Nephron (organoid): ENCODE data around the gene C1QC.

Source experiments
- H3K27ac Mint-ChIP-seq, 3 experiments: 2 replicates each; pipeline ENCODE4 v1.8.0; 2020; ENCODE audit warnings: mixed read lengths in 3 of 3, mild to moderate bottlenecking in 2 of 3, moderate library complexity in 1 of 3
- H3K27me3 Mint-ChIP-seq: 2 replicates; pipeline ENCODE4 v1.8.0; 2021; ENCODE audit warnings: low read depth, mild to moderate bottlenecking, moderate library complexity, mixed read lengths
- H3K36me3 Mint-ChIP-seq: 2 replicates; pipeline ENCODE4 v1.8.0; 2020; ENCODE audit warnings: low read depth, mixed read lengths
- H3K4me1 Mint-ChIP-seq: 2 replicates; pipeline ENCODE4 v1.8.0; 2020; ENCODE audit warnings: mixed read lengths
- H3K4me3 Mint-ChIP-seq, 3 experiments: 2 replicates each; pipeline ENCODE4 v1.8.0; 2020; ENCODE audit warnings: mild to moderate bottlenecking in 3 of 3, mixed read lengths in 3 of 3, moderate library complexity in 2 of 3
- H3K9me3 Mint-ChIP-seq: 2 replicates; pipeline ENCODE4 v1.8.0; 2020; ENCODE audit warnings: mixed read lengths
- CTCF ChIP-seq, 3 experiments: fragments of 200-600 bp; sonication (generic); IDR thresholded peaks; one replicate each; pipeline ENCODE4 v1.5.0; 2021; ENCODE audit warnings: antibody characterized with exemption in 3 of 3; ENCODE audit not compliant: unreplicated experiment in 3 of 3

Gene C1QC

GRCh38 chr1:22687191-22687590 lies 43.8 kb downstream of the C1QC start:
- peaks cover 60% of the 10 kb centered on the region for H3K4me1 Mint-ChIP-seq
- TF ChIP-seq CTCF (IDR thresholded peaks at IDR 0.05; ENCODE audit: unreplicated experiment in 3 of 3) = no peak
- H3K27me3 Mint-ChIP-seq = peaks cover 5% of the 10 kb centered on the region
- H3K27ac Mint-ChIP-seq = peak overlapping the region; percentile 8 to 89 (median 70)
- no peak overlapping the region for H3K4me3 Mint-ChIP-seq
- H3K36me3 Mint-ChIP-seq = no peaks in the 10 kb centered on the region
- no peaks in the 10 kb centered on the region for H3K9me3 Mint-ChIP-seq

- Mint-ChIP-seq H3K27me3 (peaks cover 5% of the 10 kb centered on the region), H3K9me3 (no peaks in the 10 kb centered on the region), H3K4me1 (peaks cover 58% of the 10 kb centered on the region), H3K36me3 (no peaks in the 10 kb centered on the region), H3K27ac (peak overlapping the region in 2 of 3 experiments; percentile 31 to 89), H3K4me3 (no peak overlapping the region)
- TF ChIP-seq CTCF (IDR thresholded peaks at IDR 0.05; ENCODE audit: unreplicated experiment in 3 of 3) = no peak
Observed at GRCh38 chr1:22688466-22688865, 45.0 kb downstream of the C1QC start.

GRCh38 chr1:22689505-22689904 lies 46.1 kb downstream of the C1QC start:
- peaks cover 48% of the 10 kb centered on the region for H3K4me1 Mint-ChIP-seq
- peaks cover 10% of the 10 kb centered on the region for H3K27me3 Mint-ChIP-seq
- H3K9me3 Mint-ChIP-seq = no peaks in the 10 kb centered on the region
- H3K4me3 Mint-ChIP-seq = peak overlapping the region in 1 of 3 experiments; percentile 20
- no peak for TF ChIP-seq CTCF (IDR thresholded peaks at IDR 0.05; ENCODE audit: unreplicated experiment in 3 of 3)
- H3K36me3 Mint-ChIP-seq = no peaks in the 10 kb centered on the region
- H3K27ac Mint-ChIP-seq = peak overlapping the region; percentile 69 to 88 (median 78)

- H3K36me3 Mint-ChIP-seq = no peaks in the 10 kb centered on the region
- H3K27ac Mint-ChIP-seq = peak overlapping the region; percentile 52 to 81 (median 56)
- H3K4me1 Mint-ChIP-seq = peaks cover 33% of the 10 kb centered on the region
Observed at GRCh38 chr1:22691031-22691753, 47.8 kb downstream of the C1QC start.

GRCh38 chr1:22694172-22694571 lies 50.7 kb downstream of the C1QC start:
- Mint-ChIP-seq H3K4me3 (no peak overlapping the region), H3K27me3 (peaks cover 8% of the 10 kb centered on the region), H3K27ac (no peak overlapping the region), H3K9me3 (no peaks in the 10 kb centered on the region), H3K36me3 (no peaks in the 10 kb centered on the region), H3K4me1 (peaks cover 14% of the 10 kb centered on the region)
- no peak for TF ChIP-seq CTCF (IDR thresholded peaks at IDR 0.05; ENCODE audit: unreplicated experiment in 3 of 3)

More at GRCh38 chr1:22691031-22691753, 47.8 kb downstream of the C1QC start:
- Mint-ChIP-seq H3K9me3 (no peaks in the 10 kb centered on the region), H3K4me3 (no peak overlapping the region), H3K27me3 (peaks cover 5% of the 10 kb centered on the region)
- TF ChIP-seq CTCF (IDR thresholded peaks at IDR 0.05; ENCODE audit: unreplicated experiment in 3 of 3) = no peak

GRCh38 chr1:22696610-22697009 lies 53.2 kb downstream of the C1QC start:
- Mint-ChIP-seq H3K27ac (no peak overlapping the region), H3K9me3 (no peaks in the 10 kb centered on the region), H3K27me3 (peaks cover 17% of the 10 kb centered on the region), H3K4me3 (no peak overlapping the region), H3K4me1 (no peaks in the 10 kb centered on the region), H3K36me3 (no peaks in the 10 kb centered on the region)
- TF ChIP-seq CTCF (IDR thresholded peaks at IDR 0.05; ENCODE audit: unreplicated experiment in 3 of 3) = no peak
